ENCODE results near the gene CASP14. TPM values are rescaled to one million over a fixed set of nuclear protein-coding genes. Genes with fewer than 3 reads are reported as not detected.
A peak's percentile ranks its signal among the peaks of the same experiment; 100 is the strongest.
"Not testable (repeated sequence)": the region's sequence is repeated elsewhere in the genome, so short reads cannot be mapped to it uniquely, and the experiment has no call there.

Gene CASP14
- total RNA-seq, 1 donor from 2014 or later = not detected

- peaks cover 4% of the 10 kb centered on the region for H3K27me3 Mint-ChIP-seq
- no peak overlapping the region for H3K4me3 Mint-ChIP-seq
- H3K36me3 Mint-ChIP-seq = peaks cover 4% of the 10 kb centered on the region
- peaks cover 16% of the 10 kb centered on the region for H3K9me3 Mint-ChIP-seq
- no peak overlapping the region for H3K27ac Mint-ChIP-seq
- no peak for DNase-seq (ENCODE audit: extremely low spot score, unreplicated experiment)
- TF ChIP-seq CTCF (conservative IDR thresholded peaks at IDR 0.05) = no peak
- H3K4me1 Mint-ChIP-seq (ENCODE audit: unreplicated experiment) = no peaks in the 10 kb centered on the region
Observed at GRCh38 chr19:15074371-15074770, 25.1 kb downstream of the CASP14 start.

GRCh38 chr19:15075806-15076205 is 26.5 kb downstream of the CASP14 start:
- no peak for TF ChIP-seq CTCF (conservative IDR thresholded peaks at IDR 0.05)
- Mint-ChIP-seq H3K4me3 (no peak overlapping the region), H3K27ac (peak overlapping the region; percentile 55), H3K4me1 (ENCODE audit: unreplicated experiment) (no peaks in the 10 kb centered on the region), H3K9me3 (peaks cover 11% of the 10 kb centered on the region), H3K27me3 (peaks cover 4% of the 10 kb centered on the region), H3K36me3 (no peaks in the 10 kb centered on the region)
- DNase-seq (ENCODE audit: extremely low spot score, unreplicated experiment) = no peak

GRCh38 chr19:15080002-15080401 is 30.7 kb downstream of the CASP14 start:
- not testable (repeated sequence) for H3K9me3 Mint-ChIP-seq; DNase-seq (ENCODE audit: extremely low spot score, unreplicated experiment); H3K4me3 Mint-ChIP-seq; H3K36me3 Mint-ChIP-seq; H3K4me1 Mint-ChIP-seq (ENCODE audit: unreplicated experiment); H3K27ac Mint-ChIP-seq
- H3K27me3 Mint-ChIP-seq = peaks cover 11% of the 10 kb centered on the region

- no peak for TF ChIP-seq CTCF (conservative IDR thresholded peaks at IDR 0.05)
- H3K9me3 Mint-ChIP-seq = no peaks in the 10 kb centered on the region
- H3K4me1 Mint-ChIP-seq (ENCODE audit: unreplicated experiment) = no peaks in the 10 kb centered on the region
- H3K27me3 Mint-ChIP-seq = peaks cover 28% of the 10 kb centered on the region
- no peak within 1 kb of the TSS for H3K4me3 Mint-ChIP-seq
- H3K27ac Mint-ChIP-seq = no peak within 1 kb of the TSS
- DNase-seq (ENCODE audit: extremely low spot score, unreplicated experiment) = no peak
- H3K36me3 Mint-ChIP-seq = no peaks in the 10 kb centered on the region
Observed at GRCh38 chr19:15081911-15082310, 32.6 kb downstream of the CASP14 start, which contains the start of gene OR1I1. Gene OR1I1 (plus strand): TSS chr19:15082211. CDS start chr19:15087066, 4,855 bp downstream.

- Mint-ChIP-seq H3K9me3 (no peaks in the 10 kb centered on the region), H3K36me3 (no peaks in the 10 kb centered on the region), H3K4me3 (no peak overlapping the region), H3K27ac (no peak overlapping the region), H3K27me3 (peaks cover 41% of the 10 kb centered on the region), H3K4me1 (ENCODE audit: unreplicated experiment) (no peaks in the 10 kb centered on the region)
- no peak for DNase-seq (ENCODE audit: extremely low spot score, unreplicated experiment)
- no peak for TF ChIP-seq CTCF (conservative IDR thresholded peaks at IDR 0.05)
Observed at GRCh38 chr19:15087182-15087581, 37.9 kb downstream of the CASP14 start.

- H3K27ac Mint-ChIP-seq = no peak overlapping the region
- peak; percentile 82 for TF ChIP-seq CTCF (conservative IDR thresholded peaks at IDR 0.05)
- no peaks in the 10 kb centered on the region for H3K36me3 Mint-ChIP-seq
- no peaks in the 10 kb centered on the region for H3K4me1 Mint-ChIP-seq (ENCODE audit: unreplicated experiment)
- no peaks in the 10 kb centered on the region for H3K9me3 Mint-ChIP-seq
- DNase-seq (ENCODE audit: extremely low spot score, unreplicated experiment) = no peak
- peaks cover 19% of the 10 kb centered on the region for H3K27me3 Mint-ChIP-seq
- no peak overlapping the region for H3K4me3 Mint-ChIP-seq
Observed at GRCh38 chr19:15091918-15092753, 42.9 kb downstream of the CASP14 start.
